T47D (cell line): ENCODE results near the gene PLXNA2.

ENCODE experiments used
- DNase-seq, 2 experiments: peaks; one replicate each; pipeline versions ENCODE4 v3.0.0 to v3.0.0-alpha.2; 2011 to 2012; ENCODE audit warnings: low read depth in 1 of 2, low spot score in 1 of 2
- JUND ChIP-seq: IDR thresholded peaks from 2 replicates; pipeline ENCODE4 v1.6.1; 2012; ENCODE audit warnings: low read depth
- in situ Hi-C: cut with HindIII; loops from 2 replicates; pipeline ENCODE4 v1.10.0; 2016; ENCODE audit warnings: low sequenced_read_pairs, low pct_unique_long_range_greater_than_20kb

Gene PLXNA2

DNA sequence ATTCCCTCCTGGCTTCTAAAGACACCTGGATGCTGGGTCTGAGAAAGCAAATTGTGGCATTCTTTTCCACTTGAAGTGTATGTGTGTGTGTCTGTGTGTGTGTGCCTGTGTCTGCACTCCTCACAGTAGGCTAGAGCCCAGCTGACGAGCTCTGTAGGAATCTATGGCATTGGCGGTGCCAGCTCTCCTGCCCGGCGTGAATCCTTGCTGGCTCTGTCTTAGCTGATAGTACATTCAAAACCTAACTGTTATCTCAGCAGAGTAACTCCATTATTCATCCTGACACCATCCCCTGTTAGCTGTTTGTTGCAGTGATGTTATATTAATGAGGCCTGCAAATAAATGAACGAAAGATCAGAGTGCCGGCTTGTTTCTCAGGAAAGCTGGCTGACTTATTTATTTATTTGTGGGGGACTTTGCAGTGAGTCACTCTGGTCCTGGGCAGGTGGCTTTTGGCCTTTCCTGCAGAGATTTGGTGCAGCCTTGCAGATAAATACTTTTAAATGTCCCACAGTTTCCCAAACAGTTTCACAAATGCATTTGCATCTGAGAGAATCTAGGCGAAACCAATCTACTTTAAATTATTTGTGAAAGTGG, 172.7 kb downstream of the PLXNA2 start:
- no peak for DNase-seq
- TF ChIP-seq JUND = no peak
- in situ Hi-C loops = no loop called here

DNA sequence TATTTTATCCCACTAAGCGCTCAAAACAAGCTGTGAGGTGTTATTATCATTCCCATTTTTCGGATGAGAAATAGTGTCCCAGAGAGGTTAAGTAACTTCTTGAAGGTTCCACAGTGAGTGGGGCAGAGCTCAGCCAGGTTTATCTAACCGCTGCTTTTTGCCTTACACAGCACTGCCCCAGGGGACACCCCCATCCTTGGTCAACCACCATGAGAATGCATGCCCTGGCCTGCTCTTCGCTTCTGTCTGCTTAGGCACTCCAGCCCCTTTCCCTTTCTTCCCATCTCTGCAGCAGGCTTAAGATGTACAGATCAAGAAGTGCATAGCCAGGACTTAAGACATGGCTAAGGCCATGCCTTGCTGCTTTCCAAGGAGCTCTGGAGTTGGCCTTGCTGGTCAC, 174.3 kb downstream of the PLXNA2 start:
- no peak for DNase-seq
- TF ChIP-seq JUND = no peak
- in situ Hi-C loops = no loop called here

DNA sequence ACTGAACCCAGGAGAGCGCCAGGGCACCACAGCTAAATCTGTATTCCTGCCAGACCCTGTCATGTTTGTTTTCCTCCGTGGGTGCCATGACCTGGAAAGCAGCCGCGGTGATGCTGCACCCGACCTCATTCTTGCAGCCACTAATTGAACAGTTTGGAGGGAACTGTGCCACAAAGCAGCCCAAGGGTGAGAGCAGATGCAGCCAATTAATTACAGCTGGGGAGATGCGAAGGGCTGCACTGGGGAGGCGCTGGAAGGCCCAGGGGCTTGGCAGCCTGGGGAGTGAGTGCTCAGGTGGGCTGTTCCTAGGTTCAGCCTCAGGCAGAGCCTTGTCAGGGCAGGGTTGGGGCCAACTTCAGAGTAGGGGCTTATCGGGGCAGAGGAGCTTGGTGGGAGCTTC, 174.9 kb downstream of the PLXNA2 start:
- no peak for DNase-seq
- TF ChIP-seq JUND = no peak

DNA sequence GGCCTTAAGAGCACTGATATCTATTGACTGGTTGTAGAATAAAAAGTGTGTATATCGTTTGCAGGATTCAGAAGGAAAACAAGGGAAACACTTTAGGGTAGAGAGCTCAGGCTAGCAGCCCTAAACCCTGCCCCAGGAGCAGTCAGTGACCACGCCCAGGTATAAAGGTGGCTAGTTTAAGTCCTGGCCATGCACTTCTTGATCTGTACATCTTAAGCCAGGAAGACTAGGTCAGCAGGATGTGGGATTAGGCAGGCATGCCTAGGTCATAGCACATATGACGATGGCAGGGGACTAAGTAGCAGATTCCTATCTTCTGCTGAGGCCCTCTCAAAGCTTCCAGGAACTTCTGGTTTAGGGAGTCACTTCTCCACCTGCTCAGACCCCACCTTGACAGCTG, 175.3 kb downstream of the PLXNA2 start:
- no peak for TF ChIP-seq JUND
- in situ Hi-C loops = no loop called here
- DNase-seq = peak in 1 of 2 experiments; percentile 48

More for the DNA sequence above, 174.9 kb downstream of the PLXNA2 start:
- in situ Hi-C loops = no loop called here

DNA sequence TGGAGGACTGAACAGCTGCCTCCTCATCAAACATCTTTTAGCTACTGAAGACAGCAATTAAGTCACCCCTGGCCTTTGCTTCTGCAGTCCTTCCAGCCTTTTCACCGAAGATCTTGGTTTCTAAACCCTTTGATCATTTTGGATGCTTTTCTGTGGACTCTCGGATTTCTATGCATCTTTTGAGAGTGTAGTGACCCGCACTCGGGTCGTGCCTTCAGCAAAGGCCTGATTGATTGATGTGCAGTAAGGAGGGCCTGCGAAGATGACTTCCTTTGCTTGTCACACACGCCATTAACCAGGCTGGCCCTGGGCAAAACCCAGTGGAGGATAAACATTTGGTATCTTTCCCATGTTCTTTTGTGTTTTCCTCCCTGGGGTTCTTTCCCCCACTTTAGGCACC, 175.8 kb downstream of the PLXNA2 start:
- in situ Hi-C loops = no loop called here
- DNase-seq = no peak
- TF ChIP-seq JUND = no peak

DNA sequence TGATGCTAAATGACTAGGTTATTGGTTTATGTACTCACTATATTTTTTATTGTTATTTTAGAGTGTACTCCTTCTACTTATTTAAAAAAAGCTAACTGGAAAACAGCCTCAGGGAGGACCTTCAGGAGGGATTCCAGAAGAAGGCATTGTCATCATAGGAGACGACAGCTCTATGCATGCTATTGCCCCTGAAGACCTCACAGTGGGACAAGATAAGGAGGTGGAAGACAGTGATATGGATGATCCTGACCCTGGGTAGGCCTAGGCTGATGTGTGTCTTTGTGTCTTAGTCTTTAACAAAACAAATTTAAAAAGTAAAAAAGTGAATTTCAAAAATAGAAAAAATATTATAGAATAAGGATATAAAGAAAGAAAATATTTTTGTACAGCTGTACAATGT, 177.6 kb downstream of the PLXNA2 start:
- no peak for TF ChIP-seq JUND
- DNase-seq = no peak
- in situ Hi-C loops = no loop called here

DNA sequence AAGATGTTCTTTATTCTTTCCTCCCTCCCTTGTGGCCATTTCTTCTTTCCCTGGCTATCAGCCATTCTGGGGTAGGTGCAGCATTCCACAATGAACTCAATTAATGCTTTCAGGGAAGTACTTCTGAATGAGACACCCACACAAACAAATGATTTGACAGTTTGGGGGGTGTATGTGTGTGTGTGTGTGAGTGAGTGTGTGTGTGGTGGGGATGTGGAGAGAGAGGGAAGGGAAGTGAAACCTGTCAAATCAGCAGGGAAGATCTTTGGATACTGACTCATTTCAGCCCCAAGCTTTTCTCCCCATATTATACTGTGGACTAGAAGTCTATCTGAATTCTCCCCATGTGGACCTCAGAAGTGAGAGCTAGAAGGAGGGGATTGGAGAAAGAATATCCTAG, 178.3 kb downstream of the PLXNA2 start:
- no peak for DNase-seq
- no peak for TF ChIP-seq JUND
- in situ Hi-C loops = no loop called here

DNA sequence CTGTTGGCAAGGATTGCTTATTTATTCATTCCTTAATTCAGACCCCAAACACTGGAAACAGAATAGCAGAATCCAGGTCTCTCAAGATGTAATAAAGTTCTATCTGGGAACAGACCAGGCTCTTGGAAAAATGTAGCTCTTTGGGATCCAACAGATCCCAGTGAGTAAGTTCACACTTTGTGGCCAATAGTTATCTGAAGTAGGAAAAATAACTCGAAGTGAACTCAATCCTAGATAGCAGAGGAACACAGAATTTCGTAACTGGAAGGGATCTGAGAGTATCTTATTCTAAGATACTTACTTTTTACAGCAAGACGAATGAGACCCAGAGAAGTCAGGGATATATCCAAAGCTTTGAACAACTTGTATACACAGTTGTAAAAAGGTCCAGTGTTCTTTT, 182.6 kb downstream of the PLXNA2 start:
- in situ Hi-C loops = no loop called here
- no peak for DNase-seq
- TF ChIP-seq JUND = no peak

DNA sequence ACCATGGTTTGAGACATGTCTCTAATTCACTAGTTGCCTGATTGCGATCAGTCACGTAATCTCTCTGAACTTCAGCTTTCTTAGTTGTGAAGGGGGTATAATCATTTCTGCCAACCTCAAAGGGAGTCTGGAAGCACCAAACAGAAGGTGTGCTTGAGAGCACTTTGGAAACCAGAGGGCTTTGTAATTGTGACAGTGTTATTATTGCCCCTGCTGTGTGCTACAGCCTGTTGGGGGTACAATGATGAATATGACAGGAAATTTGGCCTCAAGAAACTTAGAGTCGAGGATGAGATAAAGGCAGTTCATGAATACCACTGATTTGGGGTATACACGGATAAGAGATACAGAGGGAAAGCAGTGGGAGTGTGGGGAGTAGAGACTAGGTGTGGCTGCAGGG, 183.1 kb downstream of the PLXNA2 start:
- DNase-seq = no peak
- no peak for TF ChIP-seq JUND
- in situ Hi-C loops = no loop called here

DNA sequence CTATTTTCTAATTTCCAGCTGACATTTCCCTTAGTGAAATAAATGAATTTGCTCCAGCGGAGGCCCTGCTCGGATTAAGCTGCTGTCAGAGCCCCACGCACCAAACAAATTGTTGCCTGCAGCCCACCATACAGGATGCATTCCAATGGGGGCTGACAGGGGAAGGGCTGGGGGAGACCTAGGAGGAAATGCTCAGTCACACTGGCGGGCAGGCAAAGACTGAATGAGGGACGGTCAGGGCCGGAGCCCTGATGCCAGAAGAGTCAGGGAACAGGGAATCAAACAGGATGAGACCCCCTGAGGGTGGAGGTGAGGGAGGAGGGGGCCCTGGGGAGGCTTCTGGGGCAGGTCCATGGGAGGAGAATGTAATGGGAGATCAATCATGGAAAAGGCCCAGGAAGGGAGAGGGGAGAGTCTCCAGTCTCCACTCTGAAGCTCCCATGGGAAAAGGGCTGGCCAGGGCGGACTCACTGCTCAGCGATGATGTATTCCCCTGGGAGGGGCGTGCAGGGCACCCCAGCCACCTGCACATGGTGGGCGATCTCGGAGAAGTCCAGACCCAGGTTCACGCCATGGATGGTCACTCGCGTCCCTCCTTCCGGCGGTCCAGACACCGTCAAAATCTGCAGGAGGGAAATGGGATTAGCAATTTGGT, 183.8 kb downstream of the PLXNA2 start:
- DNase-seq = no peak
- TF ChIP-seq JUND = no peak
- in situ Hi-C loops = no loop called here

DNA sequence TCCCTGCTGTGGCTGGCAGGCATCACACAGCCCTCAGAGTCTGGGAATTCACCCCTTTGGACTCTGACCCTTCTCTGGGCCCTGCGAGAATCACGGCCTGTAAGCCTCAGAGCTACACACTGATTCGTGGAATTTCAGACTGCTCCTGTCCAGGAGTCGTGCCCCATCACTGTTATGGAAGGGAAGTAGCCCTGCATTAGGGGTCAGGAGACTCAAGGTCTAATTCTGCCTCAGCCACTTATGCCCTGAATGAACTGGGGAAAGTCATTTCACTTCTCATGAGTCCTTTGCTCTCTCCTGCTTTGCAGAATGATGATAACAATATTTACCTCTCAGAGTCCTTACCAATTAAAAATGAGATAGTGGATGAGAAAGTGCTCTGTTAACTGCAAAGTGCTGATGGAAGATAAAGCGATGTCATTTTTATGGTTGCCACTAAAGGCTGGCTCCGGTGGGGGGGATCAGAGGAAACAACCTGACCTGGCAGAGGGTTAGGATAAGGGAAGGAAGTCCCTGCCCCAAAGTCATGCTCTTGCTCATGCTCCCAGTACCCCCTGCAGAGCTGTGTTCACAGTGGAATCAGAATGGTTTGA, 184.7 kb downstream of the PLXNA2 start:
- in situ Hi-C loops = no loop called here
- no peak for TF ChIP-seq JUND
- no peak for DNase-seq

DNA sequence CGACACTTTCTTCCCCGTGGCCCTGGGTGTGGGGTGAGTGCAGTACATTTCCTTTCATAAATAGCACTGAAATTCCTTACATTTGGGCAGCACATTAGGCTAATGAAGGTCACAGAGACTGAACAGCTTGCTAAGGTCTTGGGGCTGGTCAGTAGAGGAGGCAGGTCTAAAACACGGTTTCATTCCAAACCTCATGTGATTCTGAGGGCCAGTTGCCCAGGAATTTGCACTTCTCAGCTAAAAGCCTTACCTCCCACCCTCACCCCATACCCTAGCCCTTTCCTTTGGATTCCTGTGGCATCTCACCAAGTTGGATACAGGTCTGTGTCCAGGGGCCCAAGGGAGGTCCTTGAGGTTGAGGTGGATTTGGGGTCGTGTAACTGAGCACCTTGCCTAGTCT, 185.4 kb downstream of the PLXNA2 start:
- in situ Hi-C loops = no loop called here
- no peak for TF ChIP-seq JUND
- DNase-seq = no peak

DNA sequence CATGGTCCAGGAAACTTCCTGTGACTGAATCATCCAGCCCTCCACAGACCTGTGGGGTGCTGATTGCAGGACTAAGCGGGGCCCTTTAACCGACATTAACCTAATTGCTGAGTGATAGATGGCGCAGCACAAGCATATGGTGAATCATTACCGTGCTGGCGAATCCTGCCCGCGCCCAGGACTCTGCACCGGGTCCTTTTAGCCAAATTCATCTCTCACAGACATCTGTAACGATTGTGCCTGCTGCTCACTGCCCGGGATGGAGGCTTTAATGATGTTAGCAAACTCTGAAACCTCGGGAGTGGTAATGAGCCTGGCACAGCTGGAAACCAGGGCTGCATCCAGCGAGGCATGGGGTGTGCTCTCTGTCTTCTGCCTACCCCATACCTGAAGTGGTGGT, 185.9 kb downstream of the PLXNA2 start:
- in situ Hi-C loops = no loop called here
- no peak for TF ChIP-seq JUND
- no peak for DNase-seq
